RWPE1 (cell line): ENCODE data around the gene HS3ST6.

ENCODE experiments used
- CTCF ChIA-PET: fragments of 350-600 bp; sonication (Branson Sonifier 250); formaldehyde crosslinking; extraction: SDS; loops from one replicate; lab custom pipeline; 2021; lab: Yijun Ruan, JAX
- POLR2A ChIA-PET: fragments of 400-600 bp; formaldehyde crosslinking; extraction: SDS; loops from one replicate; lab custom pipeline; 2020; ENCODE audit warnings: antibody characterized with exemption; ENCODE audit not compliant: low non-redundant PET; lab: Yijun Ruan, JAX
- DNase-seq: peaks from one replicate; pipeline ENCODE4 v3.0.0; 2012; ENCODE audit warnings: low spot score
- H3K27ac ChIP-seq: fragments of 450-650 bp; 2 replicates; pipeline ENCODE4 v1.5.1; 2017
- TF ChIP-seq, protein P1 (sequence below): fragments of 450-650 bp; conservative IDR thresholded peaks from 2 replicates; pipeline ENCODE4 v1.5.1; 2017; ENCODE audit warnings: low read depth, mild to moderate bottlenecking

The HS3ST6 gene

DNA sequence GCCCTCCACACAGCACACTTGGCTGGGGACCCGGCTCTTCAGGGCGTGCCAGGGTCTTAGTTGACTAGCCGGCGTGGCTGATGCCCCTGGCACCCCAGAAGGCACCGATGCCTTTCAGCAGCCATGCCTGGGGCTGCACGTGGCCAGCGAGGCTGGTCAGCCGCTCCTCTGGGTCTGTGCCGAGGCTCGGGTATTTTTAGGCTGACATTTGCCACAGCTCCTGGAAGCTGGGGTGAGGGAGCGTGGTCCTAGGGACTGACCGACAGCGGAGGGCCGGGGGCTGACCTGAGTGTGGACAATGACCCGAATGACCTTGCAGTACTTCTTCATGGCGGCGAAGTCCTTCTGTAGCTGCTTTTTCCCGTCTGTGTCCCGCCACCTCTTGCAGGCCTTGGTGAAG lies 32.3 kb upstream of the HS3ST6 start:
- TF ChIP-seq, protein P1, sequence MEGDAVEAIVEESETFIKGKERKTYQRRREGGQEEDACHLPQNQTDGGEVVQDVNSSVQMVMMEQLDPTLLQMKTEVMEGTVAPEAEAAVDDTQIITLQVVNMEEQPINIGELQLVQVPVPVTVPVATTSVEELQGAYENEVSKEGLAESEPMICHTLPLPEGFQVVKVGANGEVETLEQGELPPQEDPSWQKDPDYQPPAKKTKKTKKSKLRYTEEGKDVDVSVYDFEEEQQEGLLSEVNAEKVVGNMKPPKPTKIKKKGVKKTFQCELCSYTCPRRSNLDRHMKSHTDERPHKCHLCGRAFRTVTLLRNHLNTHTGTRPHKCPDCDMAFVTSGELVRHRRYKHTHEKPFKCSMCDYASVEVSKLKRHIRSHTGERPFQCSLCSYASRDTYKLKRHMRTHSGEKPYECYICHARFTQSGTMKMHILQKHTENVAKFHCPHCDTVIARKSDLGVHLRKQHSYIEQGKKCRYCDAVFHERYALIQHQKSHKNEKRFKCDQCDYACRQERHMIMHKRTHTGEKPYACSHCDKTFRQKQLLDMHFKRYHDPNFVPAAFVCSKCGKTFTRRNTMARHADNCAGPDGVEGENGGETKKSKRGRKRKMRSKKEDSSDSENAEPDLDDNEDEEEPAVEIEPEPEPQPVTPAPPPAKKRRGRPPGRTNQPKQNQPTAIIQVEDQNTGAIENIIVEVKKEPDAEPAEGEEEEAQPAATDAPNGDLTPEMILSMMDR: no peak
- no peak for DNase-seq
- peak overlapping the region; percentile 45 for H3K27ac ChIP-seq
- CTCF ChIA-PET: interaction anchor here (0.6 kb wide), 1 partner anchor 89 kb away, joined by 3 read pairs; no protein-coding TSS in a partner anchor
- POLR2A ChIA-PET: no interaction called here

DNA sequence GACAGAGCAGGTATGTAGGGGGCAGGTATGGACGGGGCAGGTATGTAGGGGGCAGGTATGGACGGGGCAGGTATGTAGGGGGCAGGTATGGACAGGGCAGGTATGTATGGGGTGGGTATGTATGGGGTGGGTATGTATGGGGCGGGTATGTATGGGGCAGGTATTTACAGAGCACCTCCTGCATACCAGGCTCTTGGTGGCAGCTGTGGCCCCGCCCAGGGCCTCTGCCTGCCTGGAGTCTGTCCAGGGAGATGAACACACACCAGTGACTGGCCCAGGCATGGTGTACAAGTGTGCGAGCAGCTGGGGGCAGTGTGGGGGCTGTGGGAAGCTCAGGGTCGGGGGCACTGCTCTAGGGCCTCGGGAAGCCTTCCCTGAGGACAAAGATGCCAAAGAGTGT lies 31.8 kb upstream of the HS3ST6 start:
- TF ChIP-seq, protein P1: no peak
- DNase-seq: no peak
- POLR2A ChIA-PET: no interaction called here
- CTCF ChIA-PET: interaction anchor here (0.6 kb wide), 1 partner anchor 88 kb away, joined by 3 read pairs; no protein-coding TSS in a partner anchor
- H3K27ac ChIP-seq: peak overlapping the region; percentile 45

DNA sequence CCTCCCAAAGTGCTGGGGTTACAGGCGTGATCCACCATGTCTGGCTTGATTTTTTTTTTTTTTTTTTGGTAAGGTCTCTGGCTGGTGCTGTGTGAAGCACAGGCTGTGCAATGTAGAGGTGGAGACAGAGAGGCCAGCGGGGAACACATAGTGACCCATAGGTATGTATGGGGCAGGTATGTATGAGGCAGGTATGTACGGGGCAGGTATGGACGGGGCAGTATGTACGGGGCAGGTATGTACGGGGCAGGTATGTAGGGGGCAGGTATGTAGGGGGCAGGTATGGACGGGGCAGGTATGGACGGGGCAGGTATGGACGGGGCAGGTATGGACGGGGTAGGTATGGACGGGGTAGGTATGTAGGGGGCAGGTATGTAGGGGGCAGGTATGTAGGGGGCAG lies 31.3 kb upstream of the HS3ST6 start:
- POLR2A ChIA-PET: no interaction called here

DNA sequence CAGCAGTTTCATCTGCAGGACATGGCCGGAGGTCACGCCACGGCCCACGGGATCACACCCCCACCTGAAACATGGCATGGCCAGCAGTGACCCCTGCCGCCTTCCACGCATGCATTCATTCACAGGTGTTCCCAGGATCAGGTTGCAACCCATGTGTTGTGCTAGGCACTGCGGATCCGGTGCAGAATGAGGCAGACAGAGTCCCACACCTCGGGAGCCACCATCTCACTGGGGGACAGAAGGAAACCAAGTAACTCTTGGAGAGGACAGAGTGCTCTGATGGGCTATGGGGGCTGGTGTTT lies 29.1 kb upstream of the HS3ST6 start:
- ChIA-PET POLR2A (no interaction called here), CTCF (interaction anchor here (0.6 kb wide), 1 partner anchor 268 kb away, joined by 3 read pairs; no protein-coding TSS in a partner anchor)
- no peak overlapping the region for H3K27ac ChIP-seq
- no peak for DNase-seq
- TF ChIP-seq, protein P1: no peak

More for the DNA sequence above, 31.3 kb upstream of the HS3ST6 start:
- DNase-seq: no peak
- CTCF ChIA-PET: interaction anchor here (0.6 kb wide), 1 partner anchor 58 kb away, joined by 3 read pairs; no protein-coding TSS in a partner anchor
- TF ChIP-seq, protein P1: no peak
- no peak overlapping the region for H3K27ac ChIP-seq

DNA sequence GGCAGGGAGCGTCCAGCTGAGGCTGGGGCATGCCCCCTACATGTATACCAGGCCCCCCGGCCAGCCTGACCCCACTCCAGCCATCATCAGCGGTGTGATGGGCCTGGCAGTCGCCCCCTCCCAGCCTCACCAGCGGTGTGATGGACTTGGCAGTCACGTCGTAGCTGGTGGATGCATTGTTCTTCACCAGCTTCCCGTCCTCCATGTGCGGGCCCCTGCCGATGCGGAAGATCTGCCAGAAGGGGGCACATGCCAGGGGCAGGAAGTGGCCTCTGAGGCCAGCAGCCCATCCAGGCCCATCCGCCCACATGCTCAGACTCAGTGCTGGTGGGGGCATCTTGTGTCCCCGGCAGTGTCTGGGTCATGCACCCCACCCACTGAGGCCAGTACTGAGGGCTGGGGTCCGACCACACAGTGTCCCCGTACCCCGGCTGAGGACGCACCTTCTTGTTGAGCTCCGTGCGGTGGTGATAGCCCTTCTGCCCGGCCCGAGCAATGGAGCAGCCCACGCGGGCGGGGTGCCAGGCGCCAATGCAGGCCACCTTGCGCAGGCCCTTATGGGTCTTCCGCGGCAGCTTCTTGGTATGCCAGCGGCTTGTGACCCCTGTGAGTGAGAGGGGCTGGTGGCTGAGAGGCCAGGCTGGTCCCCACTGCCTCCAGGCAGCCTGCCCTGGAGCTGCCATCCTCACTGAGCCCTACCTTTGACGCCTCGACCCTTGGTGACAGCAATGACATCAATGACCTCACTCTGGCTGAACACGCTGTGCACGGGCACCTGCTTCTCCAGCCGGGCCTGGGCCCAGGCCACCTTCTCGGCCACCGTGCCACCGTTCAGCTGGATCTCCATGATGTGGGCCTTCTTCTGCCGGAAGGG lies 28.5 kb upstream of the HS3ST6 start:
- no peak for DNase-seq
- POLR2A ChIA-PET: no interaction called here
- CTCF ChIA-PET: interaction anchor here (0.5 to 0.6 kb wide), 2 partner anchors 50 to 269 kb away, joined by 3 to 6 read pairs; no protein-coding TSS in a partner anchor
- TF ChIP-seq, protein P1: no peak
- no peak overlapping the region for H3K27ac ChIP-seq

DNA sequence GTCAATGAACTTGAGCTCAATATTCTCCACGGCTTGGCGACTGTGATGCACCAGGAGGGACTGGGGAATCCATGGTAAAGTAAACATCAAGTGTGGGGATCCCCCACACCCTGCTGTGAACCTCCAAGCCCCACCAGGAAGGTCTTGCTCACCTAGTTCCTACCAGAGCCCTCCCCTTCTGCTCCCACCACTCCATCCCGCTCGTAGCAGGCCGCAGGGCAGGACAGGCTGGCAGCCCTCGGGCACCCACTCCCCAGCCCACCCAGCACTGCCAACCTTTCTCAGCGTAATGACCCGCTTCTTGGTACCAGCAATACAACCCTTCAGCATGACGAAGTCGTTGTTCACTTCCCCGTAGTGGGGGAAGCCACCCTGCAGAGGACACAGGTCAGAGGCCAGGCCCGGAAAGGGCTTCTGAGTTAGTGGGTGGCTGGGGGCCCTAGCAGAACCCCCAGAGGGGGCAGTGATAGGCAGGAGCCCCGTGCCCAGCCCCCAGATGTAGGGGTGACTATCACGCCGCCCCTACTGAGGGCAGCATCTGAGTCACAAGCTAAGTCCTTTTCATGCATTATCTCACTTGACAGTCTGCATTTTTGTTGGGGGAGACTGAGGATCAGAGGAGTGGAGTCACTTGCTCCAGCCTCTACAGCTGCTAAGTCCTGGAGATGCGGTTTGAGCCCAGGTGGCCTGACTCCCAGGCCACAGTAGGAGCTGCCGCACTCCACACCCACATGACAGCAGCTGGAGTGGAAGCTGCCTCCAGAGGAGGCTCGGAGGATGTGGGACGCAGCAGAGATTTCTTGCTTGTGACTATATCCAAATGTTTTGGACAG lies 27.6 kb upstream of the HS3ST6 start:
- H3K27ac ChIP-seq: no peak overlapping the region
- TF ChIP-seq, protein P1: no peak
- ChIA-PET POLR2A (interaction anchor here (0.6 kb wide), 1 partner anchor 16 kb away, joined by 3 read pairs; no protein-coding TSS in a partner anchor), CTCF (interaction anchor here (0.5 kb wide), 1 partner anchor 51 kb away, joined by 6 read pairs; no protein-coding TSS in a partner anchor)
- no peak for DNase-seq
